ENCODE measurements around the gene CPB2. TPM values are rescaled to one million over a fixed set of nuclear protein-coding genes. Genes with fewer than 3 reads are reported as not detected.

The CPB2 gene
- total RNA-seq, 1 donor from 2014 or later: not detected

- intact Hi-C loops (cut with DNase I): no loop called here
- TF ChIP-seq CTCF (IDR thresholded peaks at IDR 0.05) (no peak), POLR2A (IDR thresholded peaks at IDR 0.05) (no peak)
- Histone ChIP-seq H3K27me3 (no peaks in the 10 kb centered on the region), H3K9me3 (no peaks in the 10 kb centered on the region), H3K4me1 (no peaks in the 10 kb centered on the region), H3K4me3 (no peak overlapping the region), H3K27ac (no peak overlapping the region), H3K36me3 (no peaks in the 10 kb centered on the region)
- no peak for DNase-seq (ENCODE audit: extremely low spot score in 2 of 2)
Measured at GRCh38 chr13:46063292-46063691, 41.5 kb downstream of the CPB2 start.

DNA sequence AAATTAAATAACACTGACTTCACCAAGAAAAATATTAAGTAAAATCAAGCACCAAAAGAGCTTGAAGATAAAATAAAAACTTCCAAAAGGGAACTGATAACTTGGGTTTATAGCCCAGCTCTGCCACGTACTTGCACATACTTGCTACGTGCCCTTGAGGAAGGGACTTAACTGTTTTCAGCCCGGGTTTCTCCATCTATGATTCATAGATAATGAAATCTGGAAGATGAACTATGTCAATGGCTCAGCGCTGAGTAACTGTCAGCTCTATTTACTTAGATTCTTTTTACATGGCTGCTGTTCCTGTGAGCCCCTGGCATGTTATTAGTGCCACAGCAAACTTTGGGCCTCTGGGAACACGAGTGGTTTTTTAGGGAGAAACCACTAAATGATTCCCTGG, 42.6 kb downstream of the CPB2 start:
- TF ChIP-seq CTCF (IDR thresholded peaks at IDR 0.05) (no peak), POLR2A (IDR thresholded peaks at IDR 0.05) (no peak), POLR2AphosphoS5 (IDR thresholded peaks at IDR 0.05; ENCODE audit: insufficient read depth in 1 of 2, low read depth in 1 of 2) (no peak)
- Histone ChIP-seq H3K4me3 (no peak overlapping the region), H3K27ac (no peak overlapping the region), H3K36me3 (no peaks in the 10 kb centered on the region), H3K4me1 (no peaks in the 10 kb centered on the region), H3K9me3 (no peaks in the 10 kb centered on the region), H3K27me3 (no peaks in the 10 kb centered on the region)
- no peak for DNase-seq (ENCODE audit: extremely low spot score in 2 of 2)
- intact Hi-C loops (cut with DNase I): no loop called here

DNA sequence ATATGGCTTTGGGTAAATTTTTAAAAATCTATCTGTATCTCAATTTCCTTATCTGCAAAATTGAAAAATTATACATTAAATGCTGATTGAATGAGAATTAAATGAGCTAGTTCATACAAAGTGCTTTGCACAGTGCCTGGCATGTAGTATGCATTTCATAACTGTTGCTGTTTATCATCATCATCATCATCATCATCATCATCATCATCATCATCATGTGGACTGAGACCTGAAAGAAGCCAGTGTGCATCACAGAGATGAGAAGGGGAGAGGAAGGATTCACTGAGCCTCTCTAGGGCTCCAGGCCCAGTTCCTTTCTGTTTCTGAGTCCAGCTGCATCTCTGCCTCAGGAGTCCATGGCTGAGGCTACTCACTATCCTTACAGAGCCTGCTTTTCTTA, 45.4 kb downstream of the CPB2 start:
- H3K9me3 ChIP-seq: no peaks in the 10 kb centered on the region
- no peak overlapping the region for H3K4me3 ChIP-seq
- H3K4me1 ChIP-seq: no peaks in the 10 kb centered on the region
- H3K36me3 ChIP-seq: no peaks in the 10 kb centered on the region
- DNase-seq (ENCODE audit: extremely low spot score in 2 of 2): no peak
- TF ChIP-seq POLR2AphosphoS5 (IDR thresholded peaks at IDR 0.05; ENCODE audit: insufficient read depth in 1 of 2, low read depth in 1 of 2): no peak
- H3K27ac ChIP-seq: no peak overlapping the region
- intact Hi-C loops (cut with DNase I): no loop called here
- no peaks in the 10 kb centered on the region for H3K27me3 ChIP-seq

DNA sequence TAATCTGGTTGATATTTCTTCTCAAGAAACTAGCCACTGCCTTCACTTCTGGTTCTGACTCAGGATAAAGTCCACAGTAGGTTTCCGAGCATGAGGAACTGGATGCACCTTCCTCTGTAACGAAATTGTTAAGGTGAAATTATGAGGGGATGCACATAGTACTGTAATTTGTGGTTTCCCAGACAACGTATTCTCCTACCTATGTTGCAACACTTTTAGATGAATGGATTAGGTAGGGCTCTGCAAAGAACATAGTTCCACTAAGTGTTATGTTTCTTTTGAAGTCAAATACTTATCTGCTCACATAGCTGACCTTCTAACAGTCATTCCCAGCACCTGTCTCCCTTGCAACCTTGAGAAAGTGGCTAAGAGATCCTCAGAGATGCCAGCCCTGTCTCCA, 46.6 kb downstream of the CPB2 start:
- Histone ChIP-seq H3K36me3 (no peaks in the 10 kb centered on the region), H3K4me1 (peaks cover 7% of the 10 kb centered on the region), H3K27ac (no peak overlapping the region), H3K9me3 (no peaks in the 10 kb centered on the region), H3K27me3 (no peaks in the 10 kb centered on the region), H3K4me3 (no peak overlapping the region)
- no peak for DNase-seq (ENCODE audit: extremely low spot score in 2 of 2)
- intact Hi-C loops (cut with DNase I): no loop called here
- no peak for TF ChIP-seq POLR2AphosphoS5 (IDR thresholded peaks at IDR 0.05; ENCODE audit: insufficient read depth in 1 of 2, low read depth in 1 of 2)
- TF ChIP-seq POLR2A (IDR thresholded peaks at IDR 0.05): no peak
- TF ChIP-seq CTCF (IDR thresholded peaks at IDR 0.05): no peak

GRCh38 chr13:46057256-46058015, 47.4 kb downstream of the CPB2 start:
- Histone ChIP-seq H3K27me3 (no peaks in the 10 kb centered on the region), H3K27ac (no peak overlapping the region), H3K4me3 (no peak overlapping the region), H3K4me1 (peaks cover 8% of the 10 kb centered on the region), H3K36me3 (no peaks in the 10 kb centered on the region), H3K9me3 (no peaks in the 10 kb centered on the region)
- TF ChIP-seq CTCF (IDR thresholded peaks at IDR 0.05) (no peak), POLR2A (IDR thresholded peaks at IDR 0.05) (no peak), POLR2AphosphoS5 (IDR thresholded peaks at IDR 0.05; ENCODE audit: insufficient read depth in 1 of 2, low read depth in 1 of 2) (no peak)
- intact Hi-C loops (cut with DNase I): no loop called here
- DNase-seq (ENCODE audit: extremely low spot score in 2 of 2): no peak

Data from vagina (tissue), 2 donors.